HG03442 (cell line): ENCODE data around the gene ADAT3.

Source experiments
- ATAC-seq: cut with Tn5 transposase; IDR thresholded peaks from one replicate; pipeline ENCODE4 v1.9.1; 2021; ENCODE audit warnings: mild to moderate bottlenecking, moderate library complexity; ENCODE audit not compliant: unreplicated experiment

ADAT3 gene

DNA sequence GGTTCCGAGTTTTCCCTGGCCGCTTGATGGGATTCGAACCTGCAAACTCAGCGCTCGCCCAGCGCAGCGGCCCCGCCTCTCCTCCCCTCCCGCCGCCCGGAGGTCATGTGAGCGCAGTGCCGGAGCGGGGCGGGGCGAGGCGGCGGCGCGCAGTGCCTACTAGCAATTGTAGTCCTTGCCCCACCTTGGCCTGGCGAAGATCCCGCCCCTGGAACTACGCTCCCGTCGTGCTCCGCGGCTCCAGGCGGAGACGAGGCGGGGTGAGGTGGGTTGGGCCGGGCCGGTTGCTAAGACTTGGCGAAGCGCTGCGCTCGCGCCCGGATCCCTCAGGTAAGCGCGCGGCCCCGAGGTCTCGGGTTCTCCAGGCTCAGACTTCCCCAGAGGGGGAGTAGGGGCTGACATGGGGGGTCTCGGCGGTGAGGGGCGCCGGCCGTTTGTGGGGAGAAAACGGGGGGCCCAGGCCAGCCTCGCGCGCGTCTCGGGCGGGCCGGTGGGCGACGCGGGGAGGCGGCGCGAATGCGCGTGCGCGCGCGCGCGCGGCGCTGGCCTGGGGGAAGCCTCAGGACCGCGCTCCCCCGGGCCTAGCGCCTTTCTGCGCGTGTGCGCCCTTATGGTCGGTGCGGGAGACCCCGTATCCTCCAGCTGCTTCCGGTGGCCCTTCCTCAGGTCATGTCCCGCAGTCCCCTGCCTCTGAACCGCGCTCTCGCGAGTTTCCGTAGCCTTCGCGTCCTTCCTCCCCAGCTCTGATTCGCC lies at the start of gene ADAT3, which contains the start of gene SCAMP4:
ADAT3 (plus strand) TSS at position 290 of the 753 bp plus-strand sequence. CDS start 6,649 bp downstream, outside the sequence.
SCAMP4 (plus strand) TSS at position 290 of the 753 bp plus-strand sequence. CDS start 9,621 bp downstream, outside the sequence.
- peak; percentile 77 for ATAC-seq

DNA sequence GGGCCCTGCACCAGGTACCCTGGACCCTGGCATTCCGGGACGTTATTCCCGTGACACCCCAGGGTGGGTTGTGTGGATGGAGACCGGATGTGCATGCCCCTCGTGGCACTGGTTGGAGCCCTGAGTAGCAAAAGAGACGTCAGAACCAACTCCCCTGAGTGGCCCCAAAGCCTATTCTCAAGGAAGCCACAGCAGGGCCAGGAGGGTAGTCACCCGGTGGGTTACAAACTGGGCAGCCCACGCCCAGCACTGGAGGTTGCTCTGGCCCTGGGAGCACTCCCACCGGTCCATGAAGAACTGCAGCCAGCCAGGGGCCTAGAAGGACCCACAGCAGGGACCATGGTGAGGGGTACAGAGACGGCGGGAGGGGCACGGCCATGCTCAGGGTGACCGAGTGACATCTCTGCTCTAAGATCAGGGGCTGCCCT lies 49.4 kb upstream of the ADAT3 start:
- ATAC-seq = no peak

DNA sequence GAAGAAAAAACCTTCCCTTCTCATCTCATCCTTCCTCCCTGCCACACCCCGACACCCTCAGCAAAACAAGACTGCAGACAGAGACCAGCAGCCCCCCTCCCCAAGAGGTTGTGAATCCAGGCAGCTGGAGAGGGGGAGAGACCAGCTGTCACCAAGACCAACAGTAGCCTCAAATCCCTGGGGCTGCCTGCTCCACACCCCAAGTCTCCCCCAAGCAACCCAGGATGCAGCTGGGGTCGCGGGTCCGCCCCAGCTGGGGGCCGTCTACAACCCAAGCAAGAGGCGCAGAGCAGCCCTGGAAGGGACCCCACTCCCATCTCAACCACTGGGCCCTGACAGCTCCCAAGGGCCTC lies 48.9 kb upstream of the ADAT3 start:
- ATAC-seq = no peak

- no peak for ATAC-seq
These were observed 48.2 kb upstream of the ADAT3 start for GRCh38 chr19:1856698-1857603.

- no peak for ATAC-seq
These were observed 47.4 kb upstream of the ADAT3 start for GRCh38 chr19:1857648-1858326.

DNA sequence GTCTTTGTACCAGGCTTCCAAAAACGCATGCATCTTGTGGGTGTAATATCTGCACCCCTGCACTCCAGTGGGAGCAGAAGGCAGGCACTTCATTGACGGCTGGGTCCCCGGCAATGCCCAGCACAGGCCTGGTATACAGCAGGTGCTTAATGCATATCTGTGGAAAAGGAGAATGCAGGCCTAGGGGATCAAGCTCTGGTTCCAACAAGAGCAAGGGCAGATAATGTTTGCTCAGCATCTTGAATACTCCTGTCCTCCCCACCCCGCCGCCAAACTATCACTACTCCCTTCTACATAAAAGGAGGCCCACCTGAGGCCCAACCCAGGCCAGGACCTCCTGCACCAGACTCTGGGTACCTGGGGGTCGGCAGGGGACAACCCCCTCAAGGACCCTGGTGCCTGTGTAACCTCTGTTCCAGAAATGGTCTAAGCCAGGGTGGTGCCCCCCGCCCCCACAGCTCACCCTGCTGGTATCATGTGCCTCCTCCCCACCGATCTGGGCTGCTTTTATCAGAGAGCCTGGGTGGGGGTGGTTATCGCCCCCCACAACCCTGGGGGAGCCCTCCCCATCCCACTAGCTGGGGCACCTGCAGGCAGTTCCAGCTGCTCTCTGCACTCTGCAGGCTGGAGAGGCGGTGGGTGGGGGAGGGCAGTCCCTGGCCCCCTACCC lies 46.7 kb upstream of the ADAT3 start:
- ATAC-seq = no peak

GRCh38 chr19:1859331-1859781 lies 45.8 kb upstream of the ADAT3 start:
- ATAC-seq = no peak

DNA sequence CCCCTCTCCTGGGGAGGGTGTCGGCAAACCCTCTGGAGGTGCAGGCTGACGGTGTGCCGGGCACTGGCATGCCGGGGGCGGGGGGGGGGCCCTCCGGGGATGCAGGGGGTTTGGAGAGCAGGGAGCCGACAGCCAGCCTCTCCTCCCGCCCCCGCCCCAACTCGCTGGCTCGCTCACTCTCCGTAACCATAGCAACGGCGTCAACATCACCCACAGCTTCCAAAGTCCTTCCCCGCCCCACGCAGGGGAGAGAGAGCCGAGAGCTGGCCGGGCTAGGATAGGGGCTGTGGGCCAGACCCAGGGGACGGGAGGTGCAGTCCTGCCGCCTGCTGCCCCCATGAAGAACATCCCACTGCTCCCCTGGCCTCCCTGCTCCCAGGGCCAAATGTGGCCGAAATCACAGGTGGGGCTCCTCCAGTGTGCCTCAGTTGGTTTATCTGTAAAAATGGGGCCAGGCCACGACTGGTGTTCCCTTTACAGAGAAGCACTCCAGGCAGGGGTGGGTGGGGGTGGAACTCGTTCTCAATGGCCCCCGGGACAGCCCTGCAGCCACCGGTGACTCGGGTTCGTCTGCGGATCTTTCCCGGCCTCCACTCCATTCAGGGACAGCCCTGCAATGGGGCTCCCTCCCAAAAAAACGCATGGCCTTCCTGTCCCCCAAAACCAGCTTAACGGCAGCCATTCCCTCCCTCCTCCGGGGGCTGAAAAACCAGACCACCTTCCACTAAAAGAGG lies 45.0 kb upstream of the ADAT3 start:
- ATAC-seq = no peak

DNA sequence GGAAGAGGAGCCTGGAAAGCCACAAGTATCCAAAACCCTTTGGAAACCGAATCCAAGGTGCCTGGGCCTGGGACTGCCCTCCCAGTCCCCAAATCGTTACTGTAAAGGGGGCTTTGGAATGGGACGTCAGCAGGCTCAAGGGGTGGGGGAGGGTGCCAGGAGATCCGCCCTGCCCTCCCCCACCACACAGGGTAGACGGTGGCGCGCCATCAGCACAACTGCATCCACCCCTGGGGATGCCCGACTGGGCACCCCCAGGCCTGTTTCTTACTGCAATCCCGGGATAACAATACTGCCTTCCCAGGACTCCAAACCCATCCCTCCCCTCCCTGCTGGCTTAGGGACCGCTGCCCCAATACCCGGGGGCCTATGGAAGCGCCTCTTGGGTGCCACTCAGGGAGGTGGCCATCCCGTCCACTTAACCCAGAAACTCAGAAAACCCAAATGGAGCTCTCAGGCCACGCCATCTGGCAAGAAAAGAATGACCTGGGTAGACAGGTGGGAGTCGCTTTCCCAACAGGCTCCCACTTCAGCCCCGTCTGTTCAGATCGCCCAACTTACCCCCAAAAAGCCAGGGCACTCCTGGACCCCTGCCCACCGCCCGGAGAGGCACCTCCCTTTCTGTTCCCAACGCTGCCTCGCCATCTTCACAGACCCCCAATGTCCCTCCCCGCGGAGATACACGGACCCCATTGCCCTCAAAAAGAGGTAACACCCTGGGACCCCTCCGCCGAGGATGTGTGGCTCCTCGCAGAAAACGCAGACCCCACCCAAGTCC lies 44.2 kb upstream of the ADAT3 start:
- ATAC-seq = no peak

DNA sequence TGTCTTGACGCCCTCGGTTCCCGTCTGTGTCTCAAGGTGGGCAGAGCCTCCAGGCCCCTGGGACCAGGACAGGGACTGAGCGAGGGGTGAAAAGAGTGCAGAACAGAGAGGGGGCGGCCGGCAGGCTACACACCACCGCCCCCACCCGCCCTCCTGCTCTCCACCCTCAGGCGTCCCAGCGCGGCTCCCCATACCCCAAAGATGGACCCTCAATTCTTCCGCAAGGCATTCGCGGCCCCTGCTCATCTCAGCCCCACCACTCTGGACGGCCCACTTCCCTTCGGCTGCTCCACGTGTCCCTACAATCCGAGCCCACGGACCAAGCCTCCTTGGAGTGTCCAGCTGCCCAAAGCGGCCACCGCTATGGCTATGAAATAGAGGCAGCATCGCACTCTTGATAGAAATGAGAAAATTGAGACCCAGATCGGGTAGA lies 43.6 kb upstream of the ADAT3 start:
- no peak for ATAC-seq

DNA sequence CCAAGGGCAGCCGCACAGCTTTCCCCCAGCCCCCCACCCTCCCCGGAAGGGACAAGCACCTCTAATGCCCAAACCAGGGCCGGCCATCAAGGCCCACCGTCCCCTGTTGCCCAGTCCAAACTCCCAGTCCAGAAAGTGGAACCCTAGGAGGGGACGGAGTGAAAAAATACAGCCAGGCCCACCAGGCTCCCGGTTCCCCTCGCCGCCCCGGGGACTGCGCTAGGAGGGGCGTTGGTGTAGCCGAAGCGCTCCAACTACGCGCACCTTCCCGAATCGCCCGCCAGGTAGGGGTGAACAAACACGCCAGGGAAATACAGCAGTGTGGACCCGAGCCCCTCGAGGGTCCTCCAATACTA lies 43.2 kb upstream of the ADAT3 start:
- no peak for ATAC-seq

DNA sequence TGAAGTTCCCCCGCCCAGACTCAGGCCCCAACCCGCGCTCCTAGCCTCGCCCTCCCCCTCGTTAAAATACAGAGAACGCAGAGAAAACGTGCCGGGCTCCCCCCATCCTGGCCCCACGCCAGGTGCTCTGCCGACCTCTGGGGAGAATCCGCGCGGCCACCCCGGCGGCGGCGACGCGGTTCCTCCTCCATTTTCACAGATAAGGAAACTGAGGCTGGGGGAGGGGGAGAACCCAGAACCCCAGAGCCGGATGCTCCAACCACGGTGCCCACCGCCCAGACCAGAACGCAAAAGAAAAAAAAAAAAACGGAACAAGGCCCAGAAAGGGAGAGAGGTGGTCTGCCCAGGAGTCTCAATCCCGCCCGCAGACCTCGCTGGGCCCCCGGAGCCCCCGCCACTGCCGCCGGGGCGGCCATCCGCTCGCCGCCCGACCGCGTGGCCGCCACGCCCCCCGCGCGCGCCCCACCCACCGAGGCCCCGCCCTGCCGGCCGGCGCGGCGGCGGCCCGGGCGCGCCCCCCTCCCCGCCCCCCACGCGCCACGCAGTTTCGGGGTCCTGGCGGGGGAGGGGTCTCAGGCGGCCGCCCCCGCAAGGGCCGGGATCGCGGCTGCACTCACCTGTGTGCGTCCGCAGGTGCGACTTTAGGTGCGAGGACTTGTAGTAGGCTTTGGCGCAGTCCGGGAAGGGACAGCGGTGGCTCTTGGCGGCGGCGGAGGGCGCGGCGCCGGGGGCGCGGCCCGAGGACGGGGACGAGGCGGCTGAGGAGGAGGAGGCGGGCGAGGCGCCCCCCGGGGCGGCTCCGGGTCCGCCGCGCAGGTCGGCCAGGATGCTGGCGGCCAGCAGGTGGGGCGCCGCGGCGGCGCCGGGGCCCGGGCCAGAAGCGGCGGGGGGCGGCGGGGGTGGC lies 42.5 kb upstream of the ADAT3 start:
- peak; percentile 0 for ATAC-seq

GRCh38 chr19:1863328-1863637 lies 41.9 kb upstream of the ADAT3 start, which contains the start of gene KLF16:
TSS of gene KLF16 (minus strand) at chr19:1863579. CDS start at chr19:1863497, 82 bp downstream.
- peak; percentile 0 for ATAC-seq

DNA sequence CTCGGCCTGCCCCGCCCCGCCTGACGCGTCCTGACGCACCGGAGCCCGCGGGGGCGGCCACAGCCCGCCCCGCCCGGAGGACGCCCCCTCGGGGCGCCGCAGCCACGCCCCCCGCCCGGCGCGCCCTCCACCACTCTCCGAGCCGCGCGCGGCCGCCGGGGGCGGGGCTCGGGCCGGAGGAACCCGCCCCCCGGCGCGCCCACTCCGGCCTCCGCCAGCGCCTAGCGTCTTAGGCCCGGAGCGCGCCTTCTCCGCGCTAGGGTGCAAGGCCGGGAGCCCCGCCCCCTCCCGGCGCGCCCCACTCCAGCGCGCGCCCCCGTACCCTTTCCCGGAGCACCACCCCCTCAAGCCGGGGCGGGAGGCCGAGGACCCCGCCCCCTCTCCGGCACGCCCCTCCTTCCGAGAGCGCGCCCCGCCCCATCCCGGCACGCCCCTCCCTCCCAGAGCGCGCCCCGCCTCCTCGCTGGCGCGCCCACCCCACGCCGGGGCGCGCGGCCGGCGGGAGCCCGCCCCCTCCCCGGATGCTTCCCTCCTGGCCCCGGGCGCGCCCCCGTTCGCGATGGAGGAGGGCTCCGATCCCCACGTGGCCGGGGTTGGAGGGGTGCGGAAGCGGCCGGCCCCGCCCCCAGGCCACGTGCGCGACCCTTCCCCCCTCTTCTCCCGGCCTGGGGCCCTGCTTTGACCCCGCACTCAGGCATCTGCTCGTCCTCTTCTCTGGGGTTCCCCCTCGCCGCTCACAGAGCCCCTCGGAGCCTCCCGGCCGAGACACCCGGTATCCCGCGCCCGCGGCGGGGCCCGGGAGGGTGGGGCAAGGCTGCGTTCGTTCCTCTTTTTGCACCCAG lies 41.3 kb upstream of the ADAT3 start:
- ATAC-seq = peak; percentile 52

GRCh38 chr19:1864480-1865171 lies 40.6 kb upstream of the ADAT3 start:
- ATAC-seq = peak; percentile 28

DNA sequence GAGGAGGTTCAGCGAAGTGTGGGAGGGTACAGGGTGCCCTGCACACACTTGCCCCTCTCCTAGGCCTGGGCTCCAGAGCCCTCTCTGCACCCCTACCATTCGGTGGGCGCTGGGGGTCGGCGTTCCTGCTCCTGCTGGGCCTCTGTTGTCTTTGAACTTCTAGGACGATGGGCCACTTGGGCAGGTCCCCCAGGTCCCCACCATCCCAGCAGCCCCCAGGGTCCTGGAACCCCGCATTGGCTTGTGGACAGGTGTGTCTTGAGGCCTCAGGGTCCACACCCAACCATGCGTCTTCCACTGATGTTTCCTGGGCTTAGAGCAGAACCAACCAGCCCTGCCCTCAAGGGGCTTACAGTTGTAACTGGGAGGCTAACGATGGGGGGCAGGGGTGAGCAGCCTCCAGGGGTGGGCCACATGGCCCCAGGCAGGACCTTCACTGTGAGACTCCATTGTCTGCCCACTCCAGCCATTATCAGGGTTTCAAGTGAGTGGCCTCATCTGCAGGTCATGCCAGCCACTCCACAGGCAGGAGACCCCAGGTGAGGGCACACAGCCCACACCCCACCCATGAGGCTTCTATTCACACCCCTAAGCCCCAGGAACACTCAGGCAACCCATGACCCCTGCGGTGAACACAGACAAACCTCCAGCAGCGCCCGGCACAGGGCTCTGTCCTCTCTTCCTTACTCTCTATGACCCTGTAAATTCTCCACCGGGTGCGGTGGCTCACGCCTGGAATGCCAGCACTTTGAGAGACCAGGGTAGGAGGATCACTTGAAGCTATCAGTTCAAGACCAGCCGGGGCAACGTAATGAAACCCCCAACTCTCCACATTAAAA lies 39.8 kb upstream of the ADAT3 start:
- ATAC-seq = no peak
